Naive thymus-derived CD4-positive, alpha-beta T cell (primary cell): Measurements from ENCODE around the gene STAT3. TPM values are rescaled to one million over a fixed set of nuclear protein-coding genes. Genes with fewer than 3 reads are reported as not detected.

Source experiments
- ATAC-seq: fragments of 150-1000 bp; cut with Tn5 transposase; 2 replicates; pipeline ENCODE4 v1.10.0; 2021; ENCODE audit warnings: mild to moderate bottlenecking, moderate library complexity
- CTCF ChIA-PET: fragments of 350-600 bp; sonication (Branson Sonifier 250); formaldehyde crosslinking; loops from one replicate; lab custom pipeline; 2021; ENCODE audit warnings: antibody characterized with exemption; lab: Charles Lee
- POLR2A ChIA-PET: fragments of 350-600 bp; sonication (Branson Sonifier 250); formaldehyde crosslinking; loops from one replicate; lab custom pipeline; 2021; ENCODE audit warnings: antibody characterized with exemption, inconsistent platforms; lab: Charles Lee
- DNase-seq, 9 donors: peaks; one replicate each; pipeline versions ENCODE4 v3.0.0 to v3.0.0-alpha.2; 2020 to 2022; ENCODE audit warnings: mixed read lengths in 1 of 9
- H3K27ac ChIP-seq: one replicate; pipeline ENCODE4 v1.7.0; 2013; ENCODE audit warnings: mild to moderate bottlenecking, low read depth, low read length, moderate library complexity
- H3K27me3 ChIP-seq, 2 donors: one replicate each; pipeline ENCODE4 v1.7.0; 2013; ENCODE audit warnings: low read length in 2 of 2, mild to moderate bottlenecking in 2 of 2, moderate library complexity in 2 of 2; ENCODE audit not compliant: control insufficient read depth in 2 of 2, insufficient read depth in 2 of 2
- H3K36me3 ChIP-seq, 3 experiments: 1 replicate in 2 of 3; 2 replicates in 1 of 3; pipeline ENCODE4 v1.7.0; 2013; ENCODE audit warnings: low read length in 3 of 3, mild to moderate bottlenecking in 3 of 3, moderate library complexity in 1 of 3; ENCODE audit not compliant: insufficient read depth in 3 of 3, control insufficient read depth in 2 of 3
- H3K4me1 ChIP-seq, 2 donors: one replicate each; pipeline ENCODE4 v1.7.0; 2013; ENCODE audit warnings: low read length in 2 of 2, mild to moderate bottlenecking in 2 of 2, moderate library complexity in 1 of 2; ENCODE audit not compliant: control insufficient read depth in 2 of 2, insufficient read depth in 2 of 2
- H3K4me3 ChIP-seq: 2 replicates; pipeline ENCODE4 v1.7.0; 2013; ENCODE audit warnings: mild to moderate bottlenecking, low read length
- H3K9me3 ChIP-seq, 3 experiments: 1 replicate in 2 of 3; 2 replicates in 1 of 3; pipeline ENCODE4 v1.7.0; 2013; ENCODE audit warnings: low read length in 3 of 3; ENCODE audit not compliant: control insufficient read depth in 2 of 3
- H3K27ac Mint-ChIP-seq, 9 donors: one replicate each; pipeline ENCODE4 v1.8.0; 2020 to 2022; ENCODE audit warnings: mixed read lengths in 9 of 9, mild to moderate bottlenecking in 8 of 9, moderate library complexity in 5 of 9, inconsistent platforms in 2 of 9
- H3K27me3 Mint-ChIP-seq, 5 donors: one replicate each; pipeline ENCODE4 v1.8.0; 2021 to 2022; ENCODE audit warnings: mixed read lengths in 5 of 5, mild to moderate bottlenecking in 1 of 5
- H3K36me3 Mint-ChIP-seq, 5 donors: one replicate each; pipeline ENCODE4 v1.8.0; 2020 to 2022; ENCODE audit warnings: mixed read lengths in 5 of 5, mild to moderate bottlenecking in 3 of 5, inconsistent platforms in 1 of 5
- H3K4me1 Mint-ChIP-seq, 7 donors: one replicate each; pipeline ENCODE4 v1.8.0; 2020 to 2022; ENCODE audit warnings: mixed read lengths in 7 of 7, mild to moderate bottlenecking in 3 of 7, inconsistent platforms in 1 of 7
- H3K4me3 Mint-ChIP-seq, 10 donors: one replicate each; pipeline ENCODE4 v1.8.0; 2020 to 2022; ENCODE audit warnings: mild to moderate bottlenecking in 10 of 10, mixed read lengths in 10 of 10, moderate library complexity in 6 of 10, inconsistent platforms in 2 of 10
- H3K9me3 Mint-ChIP-seq, 11 donors: one replicate each; pipeline ENCODE4 v1.8.0; 2020 to 2022; ENCODE audit warnings: mixed read lengths in 11 of 11, mild to moderate bottlenecking in 4 of 11, inconsistent platforms in 1 of 11, moderate library complexity in 1 of 11
- intact Hi-C, 2 donors: fragments of 100-400 bp; cut with micrococcal nuclease; formaldehyde crosslinking; loops; one replicate each; pipeline ENCODE4 v1.15.1; 2023
- polyA plus RNA-seq, 2 donors: library from polyadenylated mRNA; unstranded; fragments of 300-500 nt; fragmentation: Illumina TruSeq; gene quantifications; one replicate each; pipeline ENCODE4 v1.2.3, GENCODE V29; 2021
- total RNA-seq, 6 experiments: library from RNA in 5 of 6; stranded (reverse) in 5 of 6; gene quantifications; 1 replicate in 5 of 6; 2 replicates in 1 of 6; pipeline ENCODE4 v1.2.3 and lab custom pipeline; 2021 to 2026

STAT3 gene
- total and polyA plus RNA-seq, 7 experiments from 2014 or later: 133 to 275 (median 189) TPM

- peak overlapping the region; percentile 64 for H3K27ac ChIP-seq
- intact Hi-C loops: loop anchor here in 1 of 2 donors (5.0 kb wide), 3 partner anchors 64 to 1024 kb away; no protein-coding TSS in a partner anchor
Measured at GRCh38 chr17:42338427-42338985, 49.7 kb downstream of the STAT3 start.

GRCh38 chr17:42337442-42337841 is 50.8 kb downstream of the STAT3 start:
- POLR2A ChIA-PET: interaction anchor here (0.5 to 1.4 kb wide), 3 partner anchors 51 to 676 kb away, joined by 3 to 16 read pairs (median 3); partner anchors contain the start of gene STAT3
- H3K4me1 ChIP-seq: peaks cover 11 to 29% of the 10 kb centered on the region in 2 donors
- peak; percentile 23 to 87 (median 80) for DNase-seq

More at GRCh38 chr17:42338427-42338985, 49.7 kb downstream of the STAT3 start:
- Mint-ChIP-seq H3K4me1 (peaks cover 18 to 77% (median 39%) of the 10 kb centered on the region in 7 donors), H3K27ac (peak overlapping the region; percentile 83 to 97 (median 90)), H3K36me3 (peaks cover 7 to 49% (median 23%) of the 10 kb centered on the region in 5 donors), H3K9me3 (no peaks in the 10 kb centered on the region), H3K4me3 (peak overlapping the region in 9 of 10 donors; percentile 1 to 83 (median 62)), H3K27me3 (no peaks in the 10 kb centered on the region)
- peaks cover 16 to 29% of the 10 kb centered on the region in 2 donors for H3K4me1 ChIP-seq
- no peaks in the 10 kb centered on the region for H3K27me3 ChIP-seq
- DNase-seq (no peak), ATAC-seq (no peak)
- ChIA-PET CTCF (no interaction called here), POLR2A (no interaction called here)
- no peak overlapping the region for H3K4me3 ChIP-seq
- H3K36me3 ChIP-seq: peaks cover 8 to 79% (median 10%) of the 10 kb centered on the region in 3 experiments
- no peaks in the 10 kb centered on the region for H3K9me3 ChIP-seq

GRCh38 chr17:42334677-42335076 is 53.6 kb downstream of the STAT3 start:
- Histone ChIP-seq H3K4me3 (no peak overlapping the region), H3K27ac (no peak overlapping the region), H3K27me3 (no peaks in the 10 kb centered on the region), H3K36me3 (peaks cover 8 to 78% (median 27%) of the 10 kb centered on the region in 3 experiments), H3K9me3 (no peaks in the 10 kb centered on the region), H3K4me1 (peaks cover 9 to 18% of the 10 kb centered on the region in 2 donors)
- POLR2A ChIA-PET: interaction anchor here (1.0 to 2.5 kb wide), 2 partner anchors 54 to 102 kb away, joined by 3 to 9 read pairs; partner anchors contain the start of gene STAT3
- CTCF ChIA-PET: interaction anchor here (1.3 kb wide), 1 partner anchor 11 kb away, joined by 5 read pairs; no protein-coding TSS in a partner anchor
- ATAC-seq (no peak), DNase-seq (no peak)
- no peaks in the 10 kb centered on the region for H3K27me3 Mint-ChIP-seq
- H3K27ac Mint-ChIP-seq: peak overlapping the region in 7 of 9 donors; percentile 33 to 84 (median 59)
- intact Hi-C loops: loop anchor here in 1 of 2 donors (5.0 kb wide), 3 partner anchors 67 to 1028 kb away; no protein-coding TSS in a partner anchor
- H3K9me3 Mint-ChIP-seq: no peaks in the 10 kb centered on the region
- H3K36me3 Mint-ChIP-seq: peaks cover 3 to 47% (median 28%) of the 10 kb centered on the region in 5 donors
- H3K4me1 Mint-ChIP-seq: peaks cover 6 to 56% (median 22%) of the 10 kb centered on the region in 7 donors
- no peak overlapping the region for H3K4me3 Mint-ChIP-seq

More at GRCh38 chr17:42337442-42337841, 50.8 kb downstream of the STAT3 start:
- no peak overlapping the region for H3K4me3 ChIP-seq
- Mint-ChIP-seq H3K36me3 (peaks cover 7 to 53% (median 26%) of the 10 kb centered on the region in 5 donors), H3K27ac (peak overlapping the region; percentile 85 to 98 (median 93)), H3K4me1 (peaks cover 18 to 73% (median 38%) of the 10 kb centered on the region in 7 donors), H3K27me3 (no peaks in the 10 kb centered on the region), H3K4me3 (peak overlapping the region; percentile 52 to 84 (median 72)), H3K9me3 (no peaks in the 10 kb centered on the region)
- H3K27me3 ChIP-seq: no peaks in the 10 kb centered on the region
- ATAC-seq: peak; percentile 92
- no peaks in the 10 kb centered on the region for H3K9me3 ChIP-seq
- CTCF ChIA-PET: no interaction called here
- intact Hi-C loops: loop anchor here (1.0 to 5.0 kb wide), 7 partner anchors 14 to 1025 kb away; partner anchors contain the start of gene STAT3 (in 2 of the 2)
- H3K36me3 ChIP-seq: peaks cover 8 to 80% (median 16%) of the 10 kb centered on the region in 3 experiments
- H3K27ac ChIP-seq: peak overlapping the region; percentile 77

GRCh38 chr17:42333053-42333452 is 55.2 kb downstream of the STAT3 start:
- H3K27ac Mint-ChIP-seq: peak overlapping the region in 5 of 9 donors; percentile 32 to 74 (median 41)

GRCh38 chr17:42329025-42329976 is 58.9 kb downstream of the STAT3 start:
- H3K4me1 ChIP-seq: no peaks in the 10 kb centered on the region
- ChIA-PET CTCF (interaction anchor here (0.6 to 16.1 kb wide), 2 partner anchors 75 to 249 kb away, joined by 3 to 264 read pairs; no protein-coding TSS in a partner anchor), POLR2A (interaction anchor here (2.6 kb wide), 1 partner anchor 59 kb away, joined by 6 read pairs; the partner anchor contains the start of gene STAT3)
- peaks cover 12 to 78% (median 31%) of the 10 kb centered on the region in 3 experiments for H3K36me3 ChIP-seq
- intact Hi-C loops: no loop called here
- DNase-seq: no peak
- H3K9me3 Mint-ChIP-seq: no peaks in the 10 kb centered on the region
- H3K4me3 ChIP-seq: no peak overlapping the region
- no peak overlapping the region for H3K4me3 Mint-ChIP-seq
- H3K9me3 ChIP-seq: no peaks in the 10 kb centered on the region
- peaks cover 5 to 41% (median 27%) of the 10 kb centered on the region in 5 donors for H3K36me3 Mint-ChIP-seq
- no peaks in the 10 kb centered on the region for H3K27me3 Mint-ChIP-seq
- no peak overlapping the region for H3K27ac ChIP-seq
- H3K4me1 Mint-ChIP-seq: peaks cover 0 to 21% (median 0%) of the 10 kb centered on the region in 7 donors
- ATAC-seq: no peak
- peak overlapping the region in 6 of 9 donors; percentile 18 to 55 (median 46) for H3K27ac Mint-ChIP-seq
- no peaks in the 10 kb centered on the region for H3K27me3 ChIP-seq

More at GRCh38 chr17:42333053-42333452, 55.2 kb downstream of the STAT3 start:
- Mint-ChIP-seq H3K27me3 (no peaks in the 10 kb centered on the region), H3K4me3 (no peak overlapping the region), H3K36me3 (peaks cover 3 to 41% (median 28%) of the 10 kb centered on the region in 5 donors), H3K9me3 (no peaks in the 10 kb centered on the region), H3K4me1 (peaks cover 0 to 44% (median 11%) of the 10 kb centered on the region in 7 donors)
- Histone ChIP-seq H3K27me3 (no peaks in the 10 kb centered on the region), H3K4me1 (peaks cover 9 to 11% of the 10 kb centered on the region in 2 donors), H3K4me3 (no peak overlapping the region), H3K27ac (no peak overlapping the region), H3K9me3 (no peaks in the 10 kb centered on the region), H3K36me3 (peaks cover 7 to 78% (median 37%) of the 10 kb centered on the region in 3 experiments)
- ATAC-seq: no peak
- CTCF ChIA-PET: no interaction called here
- DNase-seq: no peak
- POLR2A ChIA-PET: interaction anchor here (1.3 kb wide), 1 partner anchor 55 kb away, joined by 3 read pairs; the partner anchor contains the start of gene STAT3
- intact Hi-C loops: no loop called here
